Esophagus muscularis mucosa (tissue), 3 donors: ENCODE measurements around the gene GP1BA.

ENCODE experiments used
- CTCF ChIP-seq, 3 experiments: fragments of 200-600 bp in 2 of 3; fragments of 450-650 bp in 1 of 3; sonication (generic) in 2 of 3; IDR thresholded peaks; one replicate each; pipeline ENCODE4 v1.5.1; 2017 to 2019; ENCODE audit warnings: antibody characterized with exemption in 3 of 3, mild to moderate bottlenecking in 2 of 3, moderate library complexity in 1 of 3
- POLR2A ChIP-seq: fragments of 450-650 bp; IDR thresholded peaks from one replicate; pipeline ENCODE4 v1.6.1; 2017; ENCODE audit warnings: antibody characterized with exemption, moderate library complexity, mild to moderate bottlenecking, low read depth

GRCh38 chr17:4897785-4898184, 34.3 kb upstream of the GP1BA start:
- TF ChIP-seq CTCF (IDR thresholded peaks at IDR 0.05) (no peak), POLR2A (no peak)
